GM12891 (cell line): Measurements from ENCODE around the gene ANXA3.

Source experiments
- DNase-seq: peaks from one replicate; pipeline ENCODE4 v3.0.0; 2011; ENCODE audit warnings: low spot score; ENCODE audit not compliant: insufficient read length
- FAIRE-seq: peaks from 2 replicates; lab custom pipeline; 2011; peaks lifted over from hg19 to GRCh38; lab: Jason Lieb, UNC
- PAX5 ChIP-seq: IDR thresholded peaks from 2 replicates; pipeline ENCODE4 v1.6.1; 2011; ENCODE audit warnings: low read length, moderate library complexity, mild to moderate bottlenecking; ENCODE audit not compliant: insufficient read depth, severe bottlenecking
- POLR2A ChIP-seq: IDR thresholded peaks from 2 replicates; pipeline ENCODE4 v1.6.1; 2011; ENCODE audit warnings: low read depth, low read length, control low read depth
- POLR2AphosphoS5 ChIP-seq: IDR thresholded peaks from 2 replicates; pipeline ENCODE4 v1.6.1; 2011; ENCODE audit warnings: low read depth, low read length, control low read depth
- POU2F2 ChIP-seq: IDR thresholded peaks from 2 replicates; pipeline ENCODE4 v1.6.1; 2011; ENCODE audit warnings: low read depth, mild to moderate bottlenecking, control low read depth, low read length, moderate library complexity
- SPI1 ChIP-seq: IDR thresholded peaks from 2 replicates; pipeline ENCODE4 v1.6.1; 2011; ENCODE audit warnings: low read depth, low read length, control low read depth
- TAF1 ChIP-seq: IDR thresholded peaks from 2 replicates; pipeline ENCODE4 v1.6.1; 2011; ENCODE audit warnings: low read depth, low read length, control low read depth

ANXA3 gene

DNA sequence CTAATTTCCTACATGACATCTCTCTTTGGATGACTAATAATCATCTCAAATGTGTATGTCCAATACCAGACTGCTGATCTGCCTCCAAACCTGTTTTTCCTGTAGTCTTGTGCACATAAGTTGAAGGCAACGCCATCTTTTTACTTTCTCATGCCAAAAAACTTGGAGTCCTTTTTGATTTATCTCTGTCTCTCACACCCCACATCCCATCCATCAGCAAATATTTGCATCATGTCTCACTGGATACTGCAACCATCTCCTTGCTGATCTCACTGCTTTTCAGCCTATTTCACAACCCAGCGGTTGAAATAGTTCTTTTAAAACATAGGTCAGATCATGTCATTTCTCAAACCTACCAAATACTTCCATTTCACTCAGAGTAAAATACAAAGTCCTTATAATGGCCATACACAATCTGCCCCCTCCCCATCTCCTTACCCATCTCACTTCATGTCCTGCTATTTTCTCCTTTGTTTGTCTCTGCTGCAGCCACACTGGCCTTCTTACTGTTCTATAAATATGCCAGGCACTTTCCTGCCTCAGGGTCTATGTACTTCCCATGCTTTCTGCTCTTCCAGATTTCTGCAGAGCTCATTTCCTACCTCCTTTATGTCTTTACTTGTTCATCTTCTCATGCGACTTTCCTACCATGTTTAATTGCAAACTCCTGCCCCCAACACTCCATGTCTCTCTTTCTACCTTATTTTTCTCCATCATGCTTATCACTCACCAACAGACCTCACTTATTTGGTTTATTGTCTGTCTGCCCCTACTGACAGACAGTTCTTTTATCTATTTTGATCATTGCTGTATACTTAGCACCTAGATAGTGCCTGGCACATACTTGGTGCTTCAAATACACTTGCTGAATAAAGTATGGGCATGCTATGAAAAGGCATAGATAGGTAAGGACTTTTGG, 98.8 kb downstream of the ANXA3 start:
- no peak for FAIRE-seq
- DNase-seq, result no peak
- no peak for TF ChIP-seq TAF1
- TF ChIP-seq SPI1, result no peak
- TF ChIP-seq POLR2AphosphoS5, result no peak
- no peak for TF ChIP-seq POLR2A
- TF ChIP-seq POU2F2, result no peak

DNA sequence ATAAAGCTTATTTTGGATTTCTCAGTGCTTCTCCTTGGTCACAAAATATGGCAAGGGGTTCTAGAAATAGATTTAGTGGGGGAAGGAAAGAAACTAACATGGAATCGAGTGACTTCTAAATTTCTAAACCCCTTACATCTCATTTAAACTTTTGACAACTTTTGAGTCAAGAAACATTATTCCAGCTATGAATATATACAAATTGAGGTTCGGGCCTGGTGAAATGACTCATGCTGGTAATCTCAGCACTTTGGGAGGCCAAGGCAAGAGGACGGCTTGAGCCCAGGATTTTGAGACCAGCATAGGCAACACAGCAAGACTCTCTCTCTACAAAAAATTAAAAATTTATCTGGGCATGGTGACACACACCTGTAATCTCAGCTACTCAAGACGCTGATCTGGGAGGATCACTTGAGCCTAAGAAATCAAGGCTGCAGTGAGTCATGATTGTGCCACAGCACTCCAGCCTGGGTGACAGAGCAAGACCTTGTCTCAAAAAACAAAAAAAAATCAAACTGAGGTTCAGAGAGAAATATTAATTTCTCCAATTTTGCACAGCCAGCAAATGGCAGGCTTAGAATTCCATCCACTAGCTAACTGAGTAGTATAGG, 99.8 kb downstream of the ANXA3 start:
- TF ChIP-seq POLR2A (no peak), SPI1 (no peak)
- FAIRE-seq (no peak), DNase-seq (no peak)

DNA sequence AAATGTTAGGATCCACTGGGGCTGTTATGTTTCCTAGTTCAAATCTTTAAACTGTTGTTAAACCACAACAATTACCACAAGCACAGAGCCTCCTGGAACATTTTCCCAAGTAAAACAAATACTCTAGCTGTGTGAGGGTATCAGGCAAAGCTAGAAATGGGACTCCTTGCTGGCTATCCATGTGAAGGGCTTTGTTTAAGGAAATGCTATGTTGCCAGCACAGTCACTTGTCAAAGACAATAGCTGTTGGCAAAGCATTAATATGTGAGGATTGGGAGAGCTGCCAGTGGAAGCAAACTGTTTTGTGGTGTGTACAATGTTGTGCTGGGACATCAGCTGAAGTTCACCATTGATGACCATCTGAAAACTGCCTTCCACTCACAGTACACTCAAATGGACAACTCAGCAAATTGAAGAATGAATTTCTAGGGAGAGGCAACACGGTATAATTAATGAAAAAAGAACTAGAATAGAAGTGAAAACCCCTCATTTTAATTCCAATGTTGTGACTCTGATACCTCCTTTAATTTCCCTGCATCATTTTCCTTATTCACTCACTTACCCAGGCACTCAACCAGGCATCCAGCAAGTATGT, 100.8 kb downstream of the ANXA3 start:
- FAIRE-seq (peak; percentile 65), DNase-seq (no peak)
- TF ChIP-seq TAF1 (no peak), POU2F2 (no peak), POLR2AphosphoS5 (no peak), POLR2A (no peak), PAX5 (no peak), SPI1 (no peak)

DNA sequence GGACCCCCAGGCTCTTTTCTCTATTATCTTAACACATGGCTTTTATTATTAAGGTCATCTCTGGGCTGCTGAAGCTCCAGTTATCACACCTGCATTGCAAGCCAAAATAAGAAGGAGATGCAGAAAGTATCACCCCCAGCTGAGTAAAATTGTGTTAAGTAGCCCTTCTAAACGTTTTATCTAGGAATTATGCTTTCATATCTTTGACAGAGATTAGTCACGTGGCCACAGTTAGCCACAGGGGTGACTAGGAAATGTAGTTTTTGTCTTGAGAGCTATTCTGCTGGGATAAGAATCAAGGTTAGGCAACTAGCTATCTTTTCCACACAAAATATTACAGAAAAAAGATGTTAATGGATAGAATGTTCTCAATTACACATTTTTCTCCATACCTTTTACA, 102.1 kb downstream of the ANXA3 start:
- DNase-seq (no peak), FAIRE-seq (no peak)
- TF ChIP-seq SPI1 (no peak), POLR2A (no peak), TAF1 (no peak), PAX5 (no peak), POU2F2 (no peak), POLR2AphosphoS5 (no peak)

DNA sequence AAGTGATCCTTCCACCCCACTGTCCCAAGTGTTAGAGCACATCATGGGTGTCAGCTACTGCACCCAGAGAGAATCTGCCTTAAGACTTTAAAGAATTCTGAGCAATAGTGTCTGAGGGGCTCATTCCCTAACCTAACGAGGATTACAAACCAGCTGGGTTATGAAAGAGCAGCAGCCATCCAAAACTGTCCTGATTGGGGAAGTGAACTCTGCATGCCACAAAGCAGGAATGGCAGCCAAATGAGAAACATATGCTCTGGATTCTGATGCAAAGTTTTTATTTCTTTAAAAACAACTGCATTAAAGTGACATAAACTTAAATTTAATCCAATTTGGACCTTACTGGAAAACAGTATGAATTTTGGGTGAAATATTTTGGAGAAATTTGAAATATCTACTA, 103.2 kb downstream of the ANXA3 start:
- DNase-seq (no peak), FAIRE-seq (no peak)
- TF ChIP-seq POU2F2, result no peak
- TF ChIP-seq POLR2AphosphoS5, result no peak
- no peak for TF ChIP-seq TAF1
- no peak for TF ChIP-seq SPI1
- no peak for TF ChIP-seq PAX5
- no peak for TF ChIP-seq POLR2A

DNA sequence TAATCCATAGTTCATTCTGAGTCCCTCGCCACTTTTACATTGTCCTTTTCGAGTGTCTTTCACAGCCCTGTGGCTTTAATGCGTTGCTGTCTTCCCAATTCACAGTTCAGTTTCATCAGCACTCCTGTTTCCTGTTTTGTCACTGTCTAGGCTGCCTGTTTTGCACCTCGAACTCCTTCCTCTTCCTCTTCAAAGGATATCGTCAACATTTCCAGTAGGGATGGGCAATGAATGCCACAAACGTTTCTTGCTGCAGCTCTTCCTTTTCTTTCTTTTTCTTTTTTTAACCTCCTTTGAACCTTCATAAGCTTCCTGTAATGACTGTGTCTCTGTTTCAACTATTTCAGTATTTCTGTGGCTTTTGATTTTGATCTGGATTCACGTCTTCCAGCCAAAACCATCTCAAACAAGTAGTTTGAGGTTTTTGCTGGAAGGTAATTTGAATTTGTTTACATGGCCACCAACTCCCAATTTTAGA, 105.4 kb downstream of the ANXA3 start:
- TF ChIP-seq TAF1, result no peak
- no peak for TF ChIP-seq PAX5
- TF ChIP-seq SPI1, result peak; percentile 31; the same call in 1 of the 2 replicates
- no peak for TF ChIP-seq POU2F2
- FAIRE-seq, result peak; percentile 62
- DNase-seq, result no peak

DNA sequence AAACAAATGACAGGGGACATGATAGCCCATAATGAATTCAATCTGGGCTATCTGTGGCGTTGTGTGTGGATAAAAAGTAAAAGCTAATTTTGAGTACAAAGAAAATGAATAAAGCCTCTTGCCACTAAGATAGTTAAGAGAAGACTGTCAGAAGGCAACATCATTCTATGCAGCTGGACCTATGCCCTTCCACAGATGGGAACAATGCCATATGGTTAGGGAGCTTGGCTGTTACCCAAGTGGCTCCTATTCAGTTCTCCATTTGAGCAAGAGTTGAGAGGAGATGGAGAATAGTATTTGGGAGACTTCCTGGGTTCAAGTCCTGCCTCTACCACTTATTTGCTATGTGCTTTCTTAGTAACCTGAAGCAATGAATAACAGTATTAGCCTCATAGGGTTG, 107.7 kb downstream of the ANXA3 start:
- no peak for DNase-seq
- no peak for FAIRE-seq
- TF ChIP-seq SPI1 (no peak), TAF1 (no peak), PAX5 (no peak), POU2F2 (no peak), POLR2AphosphoS5 (no peak), POLR2A (no peak)

DNA sequence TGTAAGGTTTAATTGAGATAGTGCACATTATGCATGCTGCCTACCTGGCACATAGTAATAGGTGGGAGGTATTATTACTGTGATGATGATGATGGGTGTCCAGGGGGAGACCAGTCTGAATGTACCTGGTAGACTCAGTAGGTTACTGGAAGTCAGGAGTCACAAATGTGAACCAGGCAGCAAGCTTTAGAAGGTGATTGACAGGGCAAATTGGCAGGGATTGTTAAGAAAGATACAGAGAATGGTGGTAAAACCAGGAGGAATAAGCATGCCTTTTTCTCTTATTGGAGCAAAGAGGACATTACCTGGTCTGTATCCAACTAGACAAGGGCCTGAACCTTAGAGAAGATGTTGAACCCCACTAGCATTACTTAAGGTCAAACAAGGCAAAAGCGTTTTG, 108.1 kb downstream of the ANXA3 start:
- no peak for TF ChIP-seq TAF1
- TF ChIP-seq POLR2AphosphoS5, result no peak
- TF ChIP-seq POU2F2, result no peak
- no peak for TF ChIP-seq POLR2A
- no peak for TF ChIP-seq SPI1
- no peak for TF ChIP-seq PAX5
- DNase-seq (no peak), FAIRE-seq (peak; percentile 71)
